Naive thymus-derived CD4-positive, alpha-beta T cell (primary cell): Measurements from ENCODE around the gene SEMA6D. TPM values are rescaled to one million over a fixed set of nuclear protein-coding genes. Genes with fewer than 3 reads are reported as not detected.

Experiments used
- ATAC-seq: fragments of 150-1000 bp; cut with Tn5 transposase; 2 replicates; pipeline ENCODE4 v1.10.0; 2021; ENCODE audit warnings: mild to moderate bottlenecking, moderate library complexity
- CTCF ChIA-PET: fragments of 350-600 bp; sonication (Branson Sonifier 250); formaldehyde crosslinking; loops from one replicate; lab custom pipeline; 2021; ENCODE audit warnings: antibody characterized with exemption; lab: Charles Lee
- POLR2A ChIA-PET: fragments of 350-600 bp; sonication (Branson Sonifier 250); formaldehyde crosslinking; loops from one replicate; lab custom pipeline; 2021; ENCODE audit warnings: antibody characterized with exemption, inconsistent platforms; lab: Charles Lee
- DNase-seq, 9 donors: peaks; one replicate each; pipeline versions ENCODE4 v3.0.0 to v3.0.0-alpha.2; 2020 to 2022; ENCODE audit warnings: mixed read lengths in 1 of 9
- H3K27ac ChIP-seq: one replicate; pipeline ENCODE4 v1.7.0; 2013; ENCODE audit warnings: mild to moderate bottlenecking, low read depth, low read length, moderate library complexity
- H3K27me3 ChIP-seq, 2 donors: one replicate each; pipeline ENCODE4 v1.7.0; 2013; ENCODE audit warnings: low read length in 2 of 2, mild to moderate bottlenecking in 2 of 2, moderate library complexity in 2 of 2; ENCODE audit not compliant: control insufficient read depth in 2 of 2, insufficient read depth in 2 of 2
- H3K36me3 ChIP-seq, 3 experiments: 1 replicate in 2 of 3; 2 replicates in 1 of 3; pipeline ENCODE4 v1.7.0; 2013; ENCODE audit warnings: low read length in 3 of 3, mild to moderate bottlenecking in 3 of 3, moderate library complexity in 1 of 3; ENCODE audit not compliant: insufficient read depth in 3 of 3, control insufficient read depth in 2 of 3
- H3K4me1 ChIP-seq, 2 donors: one replicate each; pipeline ENCODE4 v1.7.0; 2013; ENCODE audit warnings: low read length in 2 of 2, mild to moderate bottlenecking in 2 of 2, moderate library complexity in 1 of 2; ENCODE audit not compliant: control insufficient read depth in 2 of 2, insufficient read depth in 2 of 2
- H3K4me3 ChIP-seq: 2 replicates; pipeline ENCODE4 v1.7.0; 2013; ENCODE audit warnings: mild to moderate bottlenecking, low read length
- H3K9me3 ChIP-seq, 3 experiments: 1 replicate in 2 of 3; 2 replicates in 1 of 3; pipeline ENCODE4 v1.7.0; 2013; ENCODE audit warnings: low read length in 3 of 3; ENCODE audit not compliant: control insufficient read depth in 2 of 3
- H3K27ac Mint-ChIP-seq, 9 donors: one replicate each; pipeline ENCODE4 v1.8.0; 2020 to 2022; ENCODE audit warnings: mixed read lengths in 9 of 9, mild to moderate bottlenecking in 8 of 9, moderate library complexity in 5 of 9, inconsistent platforms in 2 of 9
- H3K27me3 Mint-ChIP-seq, 5 donors: one replicate each; pipeline ENCODE4 v1.8.0; 2021 to 2022; ENCODE audit warnings: mixed read lengths in 5 of 5, mild to moderate bottlenecking in 1 of 5
- H3K36me3 Mint-ChIP-seq, 5 donors: one replicate each; pipeline ENCODE4 v1.8.0; 2020 to 2022; ENCODE audit warnings: mixed read lengths in 5 of 5, mild to moderate bottlenecking in 3 of 5, inconsistent platforms in 1 of 5
- H3K4me1 Mint-ChIP-seq, 7 donors: one replicate each; pipeline ENCODE4 v1.8.0; 2020 to 2022; ENCODE audit warnings: mixed read lengths in 7 of 7, mild to moderate bottlenecking in 3 of 7, inconsistent platforms in 1 of 7
- H3K4me3 Mint-ChIP-seq, 10 donors: one replicate each; pipeline ENCODE4 v1.8.0; 2020 to 2022; ENCODE audit warnings: mild to moderate bottlenecking in 10 of 10, mixed read lengths in 10 of 10, moderate library complexity in 6 of 10, inconsistent platforms in 2 of 10
- H3K9me3 Mint-ChIP-seq, 11 donors: one replicate each; pipeline ENCODE4 v1.8.0; 2020 to 2022; ENCODE audit warnings: mixed read lengths in 11 of 11, mild to moderate bottlenecking in 4 of 11, inconsistent platforms in 1 of 11, moderate library complexity in 1 of 11
- intact Hi-C, 2 donors: fragments of 100-400 bp; cut with micrococcal nuclease; formaldehyde crosslinking; loops; one replicate each; pipeline ENCODE4 v1.15.1; 2023
- polyA plus RNA-seq, 2 donors: library from polyadenylated mRNA; unstranded; fragments of 300-500 nt; fragmentation: Illumina TruSeq; gene quantifications; one replicate each; pipeline ENCODE4 v1.2.3, GENCODE V29; 2021
- total RNA-seq, 6 experiments: library from RNA in 5 of 6; stranded (reverse) in 5 of 6; gene quantifications; 1 replicate in 5 of 6; 2 replicates in 1 of 6; pipeline ENCODE4 v1.2.3 and lab custom pipeline; 2021 to 2026

The SEMA6D gene
- total and polyA plus RNA-seq, 7 experiments from 2014 or later, result not detected

DNA sequence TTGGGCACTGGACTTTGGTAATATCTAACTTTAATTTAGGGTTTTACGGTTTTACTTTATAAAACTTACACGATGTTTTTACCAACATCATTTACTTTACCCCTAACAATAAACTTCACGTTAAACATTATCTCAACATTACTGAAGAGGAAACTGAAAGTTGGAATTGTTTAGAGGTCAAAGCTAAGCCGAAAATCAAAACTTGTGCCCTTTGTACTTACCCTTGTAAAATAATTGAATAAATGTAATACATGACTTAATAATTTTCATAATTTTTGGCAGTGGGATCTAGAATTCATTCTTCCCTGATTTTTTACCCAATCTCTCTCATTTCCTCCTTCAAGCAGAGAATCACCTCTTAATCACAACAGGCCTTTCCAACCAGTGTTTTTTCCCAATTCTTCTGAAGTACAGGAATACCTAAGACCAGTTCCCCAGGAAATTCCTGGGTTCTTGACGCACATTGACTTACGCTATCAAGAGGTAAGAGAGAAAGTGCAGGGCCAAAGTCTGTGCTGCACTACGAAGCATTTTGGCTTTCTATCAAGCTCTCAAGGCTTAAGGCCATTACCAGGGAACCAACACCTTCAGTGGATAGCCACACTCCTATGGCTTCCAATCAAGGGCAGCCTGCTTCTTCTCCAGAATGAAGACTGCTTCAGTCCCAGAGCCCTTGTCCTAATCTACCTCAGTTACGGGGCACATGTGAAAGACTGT is 11.9 kb upstream of the SEMA6D start:
- no peak overlapping the region for H3K27ac ChIP-seq
- no peaks in the 10 kb centered on the region for H3K4me1 Mint-ChIP-seq
- no peaks in the 10 kb centered on the region for H3K27me3 ChIP-seq
- CTCF ChIA-PET, result no interaction called here
- H3K4me3 Mint-ChIP-seq, result no peak overlapping the region
- DNase-seq (no peak), ATAC-seq (no peak)
- H3K27me3 Mint-ChIP-seq, result peaks cover 0 to 15% (median 10%) of the 10 kb centered on the region in 5 donors
- no peaks in the 10 kb centered on the region for H3K9me3 ChIP-seq
- no peak overlapping the region for H3K27ac Mint-ChIP-seq
- POLR2A ChIA-PET, result no interaction called here
- H3K36me3 ChIP-seq, result no peaks in the 10 kb centered on the region
- H3K9me3 Mint-ChIP-seq, result peaks cover 0 to 2% (median 0%) of the 10 kb centered on the region in 11 donors
- intact Hi-C loops, result no loop called here
- H3K36me3 Mint-ChIP-seq, result no peaks in the 10 kb centered on the region
- H3K4me1 ChIP-seq, result no peaks in the 10 kb centered on the region
- no peak overlapping the region for H3K4me3 ChIP-seq

GRCh38 chr15:47707391-47707790 is 9.9 kb upstream of the SEMA6D start:
- no peak overlapping the region for H3K4me3 Mint-ChIP-seq
- ChIA-PET CTCF (no interaction called here), POLR2A (no interaction called here)
- peaks cover 0 to 21% (median 10%) of the 10 kb centered on the region in 5 donors for H3K27me3 Mint-ChIP-seq
- peaks cover 0 to 2% (median 0%) of the 10 kb centered on the region in 11 donors for H3K9me3 Mint-ChIP-seq
- Histone ChIP-seq H3K4me3 (no peak overlapping the region), H3K36me3 (no peaks in the 10 kb centered on the region), H3K27me3 (no peaks in the 10 kb centered on the region), H3K4me1 (no peaks in the 10 kb centered on the region), H3K27ac (no peak overlapping the region), H3K9me3 (no peaks in the 10 kb centered on the region)
- no peak for ATAC-seq
- intact Hi-C loops, result no loop called here
- no peaks in the 10 kb centered on the region for H3K4me1 Mint-ChIP-seq
- no peak overlapping the region for H3K27ac Mint-ChIP-seq
- no peaks in the 10 kb centered on the region for H3K36me3 Mint-ChIP-seq
- DNase-seq, result no peak

- Histone ChIP-seq H3K4me1 (no peaks in the 10 kb centered on the region), H3K27me3 (no peaks in the 10 kb centered on the region), H3K27ac (no peak overlapping the region), H3K36me3 (no peaks in the 10 kb centered on the region), H3K9me3 (no peaks in the 10 kb centered on the region), H3K4me3 (no peak overlapping the region)
- intact Hi-C loops, result no loop called here
- Mint-ChIP-seq H3K4me3 (no peak overlapping the region), H3K27ac (no peak overlapping the region), H3K36me3 (no peaks in the 10 kb centered on the region), H3K9me3 (peaks cover 0 to 2% (median 0%) of the 10 kb centered on the region in 11 donors), H3K4me1 (no peaks in the 10 kb centered on the region), H3K27me3 (peaks cover 0 to 23% (median 10%) of the 10 kb centered on the region in 5 donors)
- DNase-seq (no peak), ATAC-seq (no peak)
- CTCF ChIA-PET, result no interaction called here
- POLR2A ChIA-PET, result no interaction called here
Observed at GRCh38 chr15:47708161-47708980, 8.9 kb upstream of the SEMA6D start.

DNA sequence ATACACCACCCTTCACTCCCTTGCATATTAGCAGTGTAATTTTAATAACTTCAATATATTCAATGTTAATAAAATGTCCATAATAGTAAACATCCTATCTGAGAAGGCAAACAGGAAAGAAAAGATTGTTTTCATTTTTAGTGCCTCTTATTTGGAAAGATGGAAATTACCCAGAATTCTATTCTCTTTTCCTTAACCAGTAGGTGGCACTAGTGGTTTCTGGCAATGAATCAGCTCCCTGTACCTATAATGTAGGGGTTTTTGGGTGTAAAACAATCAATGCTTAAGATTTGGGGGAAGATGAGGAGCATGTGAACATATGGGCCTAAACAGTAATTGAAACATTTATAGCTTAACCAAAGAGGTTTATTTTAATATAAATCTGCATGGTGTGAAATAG is 5.7 kb upstream of the SEMA6D start:
- intact Hi-C loops, result loop anchor here in 1 of 2 donors (5.0 kb wide), 1 partner anchor 276 kb away; no protein-coding TSS in a partner anchor
- no peak overlapping the region for H3K4me3 Mint-ChIP-seq
- Histone ChIP-seq H3K4me3 (no peak overlapping the region), H3K9me3 (no peaks in the 10 kb centered on the region), H3K27me3 (peaks cover 0 to 3% of the 10 kb centered on the region in 2 donors), H3K36me3 (no peaks in the 10 kb centered on the region), H3K27ac (no peak overlapping the region), H3K4me1 (no peaks in the 10 kb centered on the region)
- H3K27ac Mint-ChIP-seq, result no peak overlapping the region
- ATAC-seq (no peak), DNase-seq (no peak)
- ChIA-PET CTCF (no interaction called here), POLR2A (no interaction called here)
- H3K9me3 Mint-ChIP-seq, result peaks cover 0 to 4% (median 0%) of the 10 kb centered on the region in 11 donors
- H3K36me3 Mint-ChIP-seq, result no peaks in the 10 kb centered on the region
- H3K27me3 Mint-ChIP-seq, result peaks cover 21 to 42% (median 34%) of the 10 kb centered on the region in 5 donors
- H3K4me1 Mint-ChIP-seq, result no peaks in the 10 kb centered on the region

- Histone ChIP-seq H3K4me3 (no peak overlapping the region), H3K36me3 (no peaks in the 10 kb centered on the region), H3K27ac (no peak overlapping the region), H3K4me1 (no peaks in the 10 kb centered on the region), H3K9me3 (no peaks in the 10 kb centered on the region), H3K27me3 (peaks cover 0 to 3% of the 10 kb centered on the region in 2 donors)
- Mint-ChIP-seq H3K36me3 (no peaks in the 10 kb centered on the region), H3K9me3 (peaks cover 0 to 5% (median 0%) of the 10 kb centered on the region in 11 donors), H3K4me1 (peaks cover 0 to 12% (median 5%) of the 10 kb centered on the region in 7 donors), H3K4me3 (no peak overlapping the region), H3K27ac (no peak overlapping the region), H3K27me3 (peaks cover 46 to 58% (median 49%) of the 10 kb centered on the region in 5 donors)
- ChIA-PET POLR2A (no interaction called here), CTCF (no interaction called here)
- DNase-seq, result no peak
- no peak for ATAC-seq
- intact Hi-C loops, result no loop called here
Observed at GRCh38 chr15:47715402-47715801, 1.9 kb upstream of the SEMA6D start.

DNA sequence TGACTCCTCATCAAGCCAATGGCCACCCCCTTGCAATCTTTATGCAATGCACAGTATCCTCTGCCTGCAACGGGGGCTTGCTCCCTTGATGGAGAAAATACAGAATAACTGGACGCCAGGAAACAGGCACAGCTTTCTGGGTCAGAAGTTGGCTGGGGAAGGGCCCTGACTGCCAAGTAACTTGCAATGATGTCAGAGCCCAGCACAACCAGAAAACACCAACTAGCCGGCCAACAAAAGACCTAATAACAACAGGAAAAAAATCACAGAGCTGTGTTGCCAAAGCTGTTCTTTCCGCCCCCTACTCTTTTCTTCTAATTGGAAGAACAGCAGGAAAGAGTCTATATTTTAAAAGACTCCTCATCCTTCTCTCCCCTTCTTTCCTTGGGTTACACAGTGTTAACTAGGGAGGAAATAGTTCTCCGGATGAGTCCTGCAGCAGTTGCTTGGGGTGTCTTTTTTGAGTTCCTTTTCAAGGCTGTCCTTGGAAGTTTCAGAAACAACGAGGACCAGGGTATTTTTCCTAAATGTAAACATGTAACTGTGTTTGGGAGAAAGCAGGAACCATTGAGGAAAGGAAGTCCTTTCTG is 1.4 kb upstream of the SEMA6D start:
- H3K9me3 Mint-ChIP-seq, result peaks cover 0 to 5% (median 0%) of the 10 kb centered on the region in 11 donors
- H3K4me3 ChIP-seq, result no peak overlapping the region
- intact Hi-C loops, result no loop called here
- H3K27ac ChIP-seq, result no peak overlapping the region
- H3K4me3 Mint-ChIP-seq, result no peak overlapping the region
- peaks cover 48 to 63% (median 52%) of the 10 kb centered on the region in 5 donors for H3K27me3 Mint-ChIP-seq
- H3K36me3 Mint-ChIP-seq, result no peaks in the 10 kb centered on the region
- H3K9me3 ChIP-seq, result no peaks in the 10 kb centered on the region
- no peak overlapping the region for H3K27ac Mint-ChIP-seq
- CTCF ChIA-PET, result no interaction called here
- H3K4me1 ChIP-seq, result no peaks in the 10 kb centered on the region
- peaks cover 0 to 12% (median 5%) of the 10 kb centered on the region in 7 donors for H3K4me1 Mint-ChIP-seq
- ATAC-seq, result no peak
- H3K36me3 ChIP-seq, result no peaks in the 10 kb centered on the region
- H3K27me3 ChIP-seq, result peaks cover 0 to 3% of the 10 kb centered on the region in 2 donors
- POLR2A ChIA-PET, result no interaction called here
- DNase-seq, result no peak
